ENCODE data around the gene NCOA6.

- TF ChIP-seq POLR2A (IDR thresholded peaks at IDR 0.05), result no peak
- TF ChIP-seq POLR2AphosphoS5 (IDR thresholded peaks at IDR 0.05), result no peak
- TF ChIP-seq, protein P1, sequence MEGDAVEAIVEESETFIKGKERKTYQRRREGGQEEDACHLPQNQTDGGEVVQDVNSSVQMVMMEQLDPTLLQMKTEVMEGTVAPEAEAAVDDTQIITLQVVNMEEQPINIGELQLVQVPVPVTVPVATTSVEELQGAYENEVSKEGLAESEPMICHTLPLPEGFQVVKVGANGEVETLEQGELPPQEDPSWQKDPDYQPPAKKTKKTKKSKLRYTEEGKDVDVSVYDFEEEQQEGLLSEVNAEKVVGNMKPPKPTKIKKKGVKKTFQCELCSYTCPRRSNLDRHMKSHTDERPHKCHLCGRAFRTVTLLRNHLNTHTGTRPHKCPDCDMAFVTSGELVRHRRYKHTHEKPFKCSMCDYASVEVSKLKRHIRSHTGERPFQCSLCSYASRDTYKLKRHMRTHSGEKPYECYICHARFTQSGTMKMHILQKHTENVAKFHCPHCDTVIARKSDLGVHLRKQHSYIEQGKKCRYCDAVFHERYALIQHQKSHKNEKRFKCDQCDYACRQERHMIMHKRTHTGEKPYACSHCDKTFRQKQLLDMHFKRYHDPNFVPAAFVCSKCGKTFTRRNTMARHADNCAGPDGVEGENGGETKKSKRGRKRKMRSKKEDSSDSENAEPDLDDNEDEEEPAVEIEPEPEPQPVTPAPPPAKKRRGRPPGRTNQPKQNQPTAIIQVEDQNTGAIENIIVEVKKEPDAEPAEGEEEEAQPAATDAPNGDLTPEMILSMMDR (IDR thresholded peaks at IDR 0.05), result no peak
- no peak for TF ChIP-seq EP300 (IDR thresholded peaks at IDR 0.05; ENCODE audit: low read depth)
Observed at GRCh38 chr20:34701405-34702085, 123.9 kb downstream of the NCOA6 start.

Measured in transverse colon (tissue), 4 donors.